Activated CD4-positive, alpha-beta T cell treated with anti-CD3 and anti-CD28 coated beads, Interleukin-2, Interleukin-6, amounts not matched to agents 100 ng/mL and 50 ng/mL, durations not matched to agents 16 hours and 8 hours (primary cell): ENCODE measurements around the gene ATP6V1E1.
"Not testable (repeated sequence)": the region's sequence is repeated elsewhere in the genome, so short reads cannot be mapped to it uniquely, and the experiment has no call there.

Experiments
- DNase-seq: peaks from one replicate; pipeline ENCODE4 v3.0.0-alpha.2; 2020

The ATP6V1E1 gene

GRCh38 chr22:17580441-17581031 lies 48.0 kb downstream of the ATP6V1E1 start:
- no peak for DNase-seq

- no peak for DNase-seq
Observed at GRCh38 chr22:17579535-17579981, 49.0 kb downstream of the ATP6V1E1 start.

- no peak for DNase-seq
Observed at GRCh38 chr22:17578136-17578754, 50.3 kb downstream of the ATP6V1E1 start.

- peak; percentile 23 for DNase-seq
Observed at GRCh38 chr22:17576470-17576869, 52.1 kb downstream of the ATP6V1E1 start.

- no peak for DNase-seq
Observed at GRCh38 chr22:17575681-17576080, 52.9 kb downstream of the ATP6V1E1 start.

GRCh38 chr22:17575151-17575550 lies 53.4 kb downstream of the ATP6V1E1 start:
- DNase-seq, result no peak

GRCh38 chr22:17570851-17571631 lies 57.5 kb downstream of the ATP6V1E1 start:
- DNase-seq, result no peak

- peak; percentile 44 for DNase-seq
Observed at GRCh38 chr22:17569971-17570511, 58.5 kb downstream of the ATP6V1E1 start.

GRCh38 chr22:17566776-17567175 lies 61.8 kb downstream of the ATP6V1E1 start:
- DNase-seq, result no peak

GRCh38 chr22:17566016-17566687 lies 62.4 kb downstream of the ATP6V1E1 start:
- DNase-seq, result not testable (repeated sequence)

GRCh38 chr22:17563936-17564391 lies 64.6 kb downstream of the ATP6V1E1 start:
- DNase-seq, result no peak

GRCh38 chr22:17562906-17563870 lies 65.4 kb downstream of the ATP6V1E1 start, which contains the start of gene SLC25A18:
SLC25A18 (plus strand) TSS chr22:17563498; CDS start chr22:17579945, 16,447 bp downstream.
- DNase-seq, result no peak

GRCh38 chr22:17559188-17559587 lies 69.4 kb downstream of the ATP6V1E1 start:
- DNase-seq, result no peak

- DNase-seq, result no peak
Observed at GRCh38 chr22:17554814-17555213, 73.7 kb downstream of the ATP6V1E1 start.

- no peak for DNase-seq
Observed at GRCh38 chr22:17552737-17553136, 75.8 kb downstream of the ATP6V1E1 start.

- no peak for DNase-seq
Observed at GRCh38 chr22:17549655-17550054, 78.9 kb downstream of the ATP6V1E1 start.

GRCh38 chr22:17549183-17549582 lies 79.4 kb downstream of the ATP6V1E1 start:
- DNase-seq, result no peak

GRCh38 chr22:17548756-17549035 lies 79.9 kb downstream of the ATP6V1E1 start:
- no peak for DNase-seq

GRCh38 chr22:17548010-17548755 lies 80.4 kb downstream of the ATP6V1E1 start:
- no peak for DNase-seq

- no peak for DNase-seq
Observed at GRCh38 chr22:17542452-17542851, 86.1 kb downstream of the ATP6V1E1 start.
